GM21423 (cell line): Measurements from ENCODE around the gene NOS3.

Experiments used
- ATAC-seq: cut with Tn5 transposase; IDR thresholded peaks from one replicate; pipeline ENCODE4 v1.9.1; 2021; ENCODE audit warnings: mild to moderate bottlenecking, moderate library complexity; ENCODE audit not compliant: unreplicated experiment

The NOS3 gene

DNA sequence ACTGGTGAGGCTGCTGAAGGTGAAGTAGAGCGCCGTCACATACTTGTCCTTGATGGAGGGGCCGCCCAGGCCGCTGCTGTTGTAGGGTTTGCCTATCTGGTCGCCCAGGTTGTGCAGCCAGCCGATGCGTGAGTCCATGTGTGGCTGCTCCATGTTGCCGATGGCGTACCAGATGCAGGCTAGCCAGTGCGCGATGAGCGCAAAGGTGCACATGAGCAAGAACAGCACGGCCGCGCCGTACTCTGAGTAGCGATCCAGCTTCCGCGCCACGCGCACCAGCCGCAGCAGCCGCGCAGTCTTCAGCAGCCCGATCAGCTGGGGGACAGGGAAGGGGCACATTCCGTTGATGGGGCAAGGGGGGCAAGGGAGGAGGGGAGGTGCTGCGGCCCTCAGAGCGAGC is 39.3 kb upstream of the NOS3 start:
- ATAC-seq, result no peak

DNA sequence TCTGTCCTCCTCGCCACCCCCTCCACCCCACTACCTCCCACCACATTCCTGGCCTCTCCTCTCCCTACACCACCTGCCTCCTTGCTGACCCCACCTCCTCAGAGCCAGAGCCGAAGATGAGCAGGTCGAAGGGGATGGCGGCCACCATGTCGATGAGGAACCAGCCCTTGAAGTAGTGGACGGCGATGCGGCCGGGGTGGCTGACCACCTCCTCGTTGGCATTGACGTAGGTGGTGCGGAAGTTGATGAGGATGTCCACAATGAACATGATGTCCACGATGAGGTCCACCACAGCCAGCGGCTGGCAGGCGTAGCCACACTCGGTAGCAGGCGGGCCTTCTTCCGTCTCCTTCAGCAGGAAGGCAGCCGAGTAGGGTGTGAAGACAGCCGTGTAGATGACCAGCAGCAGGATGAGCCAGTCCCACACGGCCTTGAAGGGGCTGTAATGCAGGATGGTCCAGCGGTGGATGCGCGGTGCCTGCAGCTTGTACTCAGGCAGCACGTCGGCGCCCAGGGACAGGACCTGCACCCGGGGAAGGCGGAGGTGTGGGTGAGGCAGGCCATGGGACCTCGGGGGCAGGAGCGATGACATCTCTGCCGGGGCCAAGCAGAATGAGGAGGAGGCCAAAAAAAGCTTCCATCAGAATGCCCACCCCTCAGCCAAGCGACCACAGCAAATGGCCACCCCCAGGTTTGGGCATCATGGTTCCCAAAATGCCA is 38.3 kb upstream of the NOS3 start:
- no peak for ATAC-seq

DNA sequence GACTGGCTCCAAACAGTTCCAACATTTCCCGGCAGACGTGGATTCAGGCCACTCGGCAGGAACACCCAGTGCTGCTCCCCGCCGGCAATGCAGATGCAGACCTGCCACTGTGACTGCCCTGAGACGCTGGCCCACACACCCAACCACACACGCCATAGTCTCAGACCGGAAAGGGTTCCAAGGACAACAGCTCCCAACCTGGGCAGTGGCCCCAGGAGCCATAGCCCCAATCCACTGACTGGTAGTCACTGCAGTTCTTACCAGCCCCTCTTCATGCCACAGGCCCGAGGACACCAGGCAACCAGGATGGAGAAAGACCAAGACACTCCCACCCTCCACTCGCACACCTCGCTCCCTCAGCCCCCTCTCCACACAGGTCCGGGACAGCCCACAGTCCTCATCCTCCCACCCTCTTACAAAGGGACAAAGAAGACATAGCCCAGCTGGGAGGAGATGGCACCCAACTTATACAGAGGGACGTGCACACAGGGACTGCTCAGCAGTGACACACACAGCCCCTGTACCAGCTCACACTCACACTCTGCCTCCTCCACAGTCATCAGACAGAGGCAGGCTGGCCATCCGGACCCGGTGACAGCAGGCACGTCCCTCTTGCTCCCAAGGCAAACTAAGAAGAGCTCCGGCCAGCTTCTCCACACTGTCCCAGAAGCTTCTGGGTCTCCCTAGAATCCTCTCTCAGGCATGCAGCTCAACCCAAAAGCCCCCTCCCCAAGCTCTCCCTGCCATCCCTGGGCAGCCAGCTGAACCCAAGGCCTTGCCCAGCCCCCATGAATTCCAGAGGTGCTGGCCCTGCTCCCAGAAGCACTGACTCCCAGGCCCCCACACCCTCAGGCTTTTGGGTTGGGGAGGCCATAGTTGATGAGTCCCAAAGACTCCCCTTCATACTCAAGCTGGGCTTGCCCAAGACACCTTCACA is 37.5 kb upstream of the NOS3 start:
- no peak for ATAC-seq

DNA sequence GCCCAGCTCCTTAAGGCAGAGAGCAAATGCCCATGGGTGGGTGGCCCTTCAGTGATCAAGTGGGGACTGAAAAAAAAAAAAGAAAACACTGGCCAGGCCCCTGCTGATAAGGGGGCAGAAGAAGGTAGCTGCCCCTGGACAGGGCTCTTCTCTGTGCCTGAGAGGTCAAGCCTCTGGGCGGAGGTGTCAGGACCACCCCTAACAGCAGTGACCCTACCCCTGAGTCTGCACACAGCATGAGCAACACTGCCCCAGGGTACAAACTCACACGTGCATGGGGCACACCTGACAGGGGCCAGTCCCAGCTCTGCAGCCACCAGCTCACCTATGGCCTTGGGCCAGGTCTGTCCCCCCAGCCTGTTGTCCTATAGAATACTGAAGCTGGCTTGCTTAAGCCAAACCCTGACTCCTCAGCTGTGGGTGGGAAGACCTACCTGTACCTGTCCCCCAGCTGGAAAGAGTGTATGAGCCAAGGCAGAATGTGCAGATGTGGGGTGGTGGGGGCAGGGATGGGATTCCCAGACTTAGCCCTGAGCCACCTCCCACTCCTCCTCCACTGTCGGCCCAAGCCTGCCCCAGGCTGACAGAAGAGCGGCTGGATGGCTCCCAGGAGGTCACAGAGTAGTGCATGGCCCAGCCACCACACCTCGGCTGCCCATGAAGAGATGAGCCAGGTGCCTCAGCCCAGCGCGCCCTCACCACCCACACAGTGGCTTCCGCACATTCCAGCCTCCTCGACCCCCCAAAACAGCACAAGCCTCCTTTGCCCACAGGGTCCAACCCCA is 36.4 kb upstream of the NOS3 start:
- no peak for ATAC-seq

DNA sequence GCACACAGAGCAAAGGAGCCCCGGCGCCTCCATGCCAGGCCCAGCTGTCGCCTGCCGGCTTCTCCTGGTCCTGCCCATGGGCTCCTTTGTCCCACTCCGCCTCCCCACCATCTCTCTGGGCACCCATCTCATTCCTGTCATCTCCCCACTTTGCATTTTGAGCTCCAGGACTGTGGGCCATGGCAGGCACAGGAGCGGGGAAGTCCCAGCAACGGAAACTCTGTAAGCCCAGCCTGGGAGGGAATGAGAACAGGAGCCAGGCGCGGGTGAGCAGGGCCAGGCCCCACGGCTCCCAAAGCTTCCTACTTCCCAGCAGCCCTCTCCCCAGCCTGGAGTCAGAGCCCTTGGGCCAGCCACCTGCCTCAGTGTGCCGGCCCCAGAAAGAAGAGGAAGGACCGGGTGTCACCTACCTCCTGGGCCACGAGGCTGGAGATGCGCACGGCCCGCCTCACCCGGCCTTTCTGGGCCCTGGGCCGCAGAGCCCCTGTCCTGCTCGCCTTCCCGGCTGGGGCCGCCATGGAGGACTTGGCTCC is 35.8 kb upstream of the NOS3 start:
- ATAC-seq, result no peak

DNA sequence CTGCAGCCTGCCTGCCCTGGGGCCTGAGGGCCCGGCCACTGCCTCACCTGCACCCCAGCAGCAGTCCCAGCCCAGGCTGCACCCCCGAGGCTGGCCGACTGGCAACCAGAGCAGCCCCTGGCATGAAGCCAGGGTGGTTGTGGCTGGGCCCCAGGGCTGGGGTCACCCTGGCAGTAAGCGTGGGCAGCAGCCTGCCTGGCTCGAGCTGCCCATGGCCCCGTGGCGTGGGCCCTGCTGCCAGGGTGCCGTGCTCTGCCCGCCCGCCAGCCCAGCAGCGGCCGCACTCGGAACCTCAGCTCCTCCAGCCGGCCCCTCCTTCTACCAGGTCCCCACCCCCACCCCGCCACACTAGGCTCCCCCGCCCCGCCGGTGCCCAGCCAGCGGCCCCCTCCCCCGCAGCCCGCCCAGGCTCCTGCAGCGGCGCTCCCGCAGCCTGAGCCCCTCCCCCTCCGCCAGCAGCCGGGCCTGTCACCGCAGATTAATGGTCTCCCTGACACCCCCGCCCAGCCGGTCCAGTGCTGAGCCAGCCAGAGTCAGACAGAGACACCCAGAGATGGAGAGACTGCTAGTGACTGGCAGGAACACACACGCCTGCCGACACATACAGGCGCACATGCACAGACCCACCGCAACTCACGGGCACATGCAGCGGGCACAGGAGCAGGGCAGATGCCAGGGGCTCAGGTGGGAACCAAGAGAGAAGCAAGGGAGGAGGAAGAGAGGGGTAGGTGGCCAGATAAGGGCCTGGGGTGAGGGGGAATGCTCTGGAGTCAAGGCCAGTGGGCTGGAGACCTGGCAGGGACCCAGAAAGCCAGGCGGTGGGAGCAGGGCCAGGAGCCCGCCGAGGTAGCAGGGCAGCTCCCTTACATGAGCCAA is 35.1 kb upstream of the NOS3 start:
- ATAC-seq, result no peak

DNA sequence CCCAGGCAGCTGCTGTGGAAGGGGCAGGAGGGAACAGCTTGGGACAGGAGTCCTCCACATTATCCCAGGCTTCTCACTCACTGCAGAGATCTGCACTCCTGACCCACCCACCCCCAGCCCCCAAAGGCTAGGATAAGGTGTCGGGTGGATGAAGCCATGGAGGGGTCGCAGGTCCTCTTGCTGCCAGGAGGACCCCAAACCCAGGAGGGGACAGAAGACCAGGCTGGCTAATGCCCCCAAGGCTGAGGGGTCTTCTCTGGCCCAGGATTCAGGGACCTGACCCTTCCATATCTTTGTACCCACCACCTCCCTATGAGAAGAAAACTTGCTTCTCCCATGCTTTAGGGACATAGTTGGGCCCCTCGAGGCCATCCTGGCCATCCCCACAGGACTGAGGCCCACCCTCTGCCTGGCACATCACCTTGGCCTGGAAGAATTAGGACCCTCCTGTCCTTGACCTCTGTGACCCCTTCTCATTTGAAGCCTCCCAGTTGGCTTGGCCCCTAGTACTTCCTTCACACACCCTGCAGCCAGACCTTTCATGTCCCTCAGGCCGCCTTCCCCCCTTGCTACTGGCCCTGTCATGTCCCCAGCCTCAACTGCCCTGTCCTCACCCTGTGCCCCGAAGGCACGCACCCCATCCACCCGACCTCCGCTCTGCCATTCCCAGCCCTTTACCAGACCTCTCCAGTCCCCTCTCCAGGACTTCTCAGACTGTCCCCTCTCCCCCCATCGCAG is 34.3 kb upstream of the NOS3 start:
- ATAC-seq, result no peak

DNA sequence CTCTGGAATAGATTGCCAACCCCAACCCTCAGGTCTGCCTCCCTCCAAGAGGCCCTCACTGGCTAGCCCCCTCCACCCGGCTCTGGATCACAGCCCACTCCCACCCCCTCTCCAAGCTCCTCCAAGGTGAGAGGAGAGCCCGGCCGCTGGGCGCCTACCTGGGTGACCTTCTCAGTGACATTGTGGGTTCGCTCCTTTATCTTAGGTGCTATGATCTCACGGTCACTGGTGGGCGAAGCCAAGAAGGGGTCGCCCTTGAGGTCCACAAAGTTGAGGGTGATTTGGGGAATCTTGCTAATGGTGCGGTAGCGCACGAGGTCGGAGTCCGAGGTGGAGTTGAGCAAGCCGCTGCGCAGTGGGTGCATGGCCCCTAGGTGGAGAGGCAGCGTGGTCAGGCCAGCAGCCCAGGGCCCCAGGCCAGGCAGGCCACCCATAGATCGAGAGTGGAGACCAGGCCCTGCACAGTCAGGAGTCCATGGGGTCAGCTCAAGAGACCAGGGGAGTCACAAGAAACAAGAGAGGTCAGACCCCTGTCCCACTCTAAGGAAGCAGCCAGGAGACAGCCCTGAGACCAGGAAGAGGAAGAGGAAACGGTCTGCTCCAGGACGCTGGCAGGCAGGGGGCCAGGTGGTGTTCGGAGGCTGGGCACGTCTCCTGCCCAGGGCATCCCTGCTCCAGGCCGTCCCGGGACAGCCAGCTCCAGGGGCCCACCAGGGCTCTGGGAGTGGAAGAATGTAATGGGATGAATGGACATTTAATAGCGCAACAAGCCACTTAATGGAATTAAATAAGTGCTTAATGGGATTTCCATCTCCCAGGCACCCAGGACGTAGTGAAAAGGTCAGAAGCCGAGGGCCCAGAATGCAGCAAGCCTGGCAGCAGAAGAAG is 33.4 kb upstream of the NOS3 start:
- no peak for ATAC-seq

DNA sequence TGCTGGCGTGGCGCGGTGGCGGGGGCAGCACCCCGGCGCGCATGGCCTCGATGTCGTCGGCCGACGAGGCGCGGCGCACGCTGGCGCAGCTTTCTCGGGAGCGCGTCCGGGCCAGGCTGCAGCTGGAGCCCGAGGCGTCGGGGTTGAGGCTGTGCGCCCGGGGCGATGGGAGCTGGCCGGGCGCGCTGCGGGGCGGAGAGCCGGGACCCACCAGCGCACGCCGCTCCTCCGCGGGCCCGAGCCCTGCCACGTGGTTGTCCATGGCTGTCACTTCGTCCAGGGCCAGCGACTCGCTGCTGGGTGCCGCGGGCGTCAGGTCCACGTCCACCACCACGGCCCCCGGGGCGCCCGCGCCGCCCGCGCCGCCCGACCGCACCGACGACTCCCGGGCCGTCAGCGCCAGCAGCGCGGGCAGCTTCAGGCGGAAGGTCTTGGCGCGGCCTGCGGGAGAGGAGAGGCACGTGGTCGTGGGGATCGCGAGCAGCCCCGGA is 32.7 kb upstream of the NOS3 start:
- ATAC-seq, result no peak

DNA sequence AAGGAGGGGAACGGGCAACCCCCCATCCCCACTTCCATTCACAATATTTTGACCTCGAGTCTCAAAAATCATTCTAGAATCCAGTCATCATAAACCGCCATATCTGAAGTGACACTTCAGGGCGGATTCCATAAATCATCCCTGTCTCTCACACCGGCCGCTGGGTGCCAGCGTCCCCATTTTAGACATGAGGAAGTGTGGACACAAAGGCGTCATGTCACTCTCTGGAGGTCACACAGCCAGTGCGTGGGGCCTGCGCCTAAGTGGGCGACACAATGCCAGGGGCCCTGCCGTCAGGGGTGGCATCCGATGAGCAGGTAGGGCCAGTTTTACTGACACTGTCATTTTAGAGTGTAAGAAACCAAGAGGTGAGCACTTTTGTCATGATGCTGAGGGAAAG is 32.2 kb upstream of the NOS3 start:
- no peak for ATAC-seq

DNA sequence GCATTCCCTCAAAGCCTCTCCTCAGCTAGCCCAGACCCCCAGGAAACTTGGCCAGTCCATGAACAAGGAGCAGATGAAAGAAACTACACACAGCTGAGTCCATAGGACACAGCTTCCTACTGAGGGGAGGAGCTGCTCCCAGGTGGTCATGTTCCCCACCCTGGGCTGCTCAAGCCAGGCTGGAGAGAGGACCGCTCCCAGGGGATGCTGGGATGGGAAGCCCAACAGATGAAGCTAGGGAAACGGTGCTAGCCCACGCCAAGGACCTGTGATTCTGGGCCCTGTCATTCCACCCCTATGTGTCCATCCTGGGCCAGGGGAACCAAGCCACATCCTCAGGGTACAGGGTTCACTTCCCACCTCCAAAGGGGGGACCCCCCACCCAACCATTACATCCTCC is 31.7 kb upstream of the NOS3 start:
- no peak for ATAC-seq

DNA sequence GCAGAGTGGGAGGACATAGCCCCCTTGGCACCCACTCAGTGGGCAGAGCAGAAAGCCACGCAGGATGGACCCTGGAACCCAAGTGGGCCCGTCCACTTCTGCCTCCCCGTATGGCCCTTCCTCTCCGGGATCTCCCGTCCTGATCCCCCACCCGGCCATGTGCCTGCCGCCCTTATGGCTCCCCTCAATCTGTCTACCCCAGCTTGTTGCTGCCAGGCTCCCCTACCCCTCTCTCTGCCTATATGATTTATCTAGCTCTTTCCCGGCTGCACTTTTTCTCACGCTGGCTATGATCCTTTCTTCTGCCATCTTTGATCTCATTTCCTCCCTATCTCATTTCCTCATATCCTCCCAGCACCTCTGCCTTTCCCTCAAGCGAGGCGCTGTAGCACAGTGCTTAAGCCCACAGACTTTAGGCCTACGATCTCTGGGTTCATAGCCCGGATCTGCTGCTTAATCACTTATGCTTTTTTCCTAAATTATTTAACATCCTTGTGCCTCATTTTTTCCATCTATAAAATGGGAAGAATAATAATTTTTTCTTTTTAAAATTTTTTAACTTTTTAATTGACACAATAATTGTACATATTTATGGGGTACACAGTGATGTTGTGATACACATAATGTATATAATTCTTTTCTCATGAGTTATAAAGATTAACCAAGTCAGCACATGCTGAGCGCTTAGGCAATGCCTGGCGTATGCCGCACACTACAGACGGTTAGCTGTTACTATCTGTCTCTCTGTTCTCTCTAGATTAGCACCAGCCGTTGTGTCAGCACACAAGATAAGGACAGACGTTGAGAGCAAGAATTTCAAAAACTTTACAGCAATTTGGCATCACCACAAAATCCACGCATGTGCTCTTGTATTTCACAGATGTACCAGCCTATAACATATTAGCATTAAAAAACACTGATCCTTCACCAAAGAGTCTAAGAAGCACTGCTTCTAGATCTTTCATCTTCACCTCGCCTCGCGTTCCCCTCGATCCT is 30.8 kb upstream of the NOS3 start:
- no peak for ATAC-seq

DNA sequence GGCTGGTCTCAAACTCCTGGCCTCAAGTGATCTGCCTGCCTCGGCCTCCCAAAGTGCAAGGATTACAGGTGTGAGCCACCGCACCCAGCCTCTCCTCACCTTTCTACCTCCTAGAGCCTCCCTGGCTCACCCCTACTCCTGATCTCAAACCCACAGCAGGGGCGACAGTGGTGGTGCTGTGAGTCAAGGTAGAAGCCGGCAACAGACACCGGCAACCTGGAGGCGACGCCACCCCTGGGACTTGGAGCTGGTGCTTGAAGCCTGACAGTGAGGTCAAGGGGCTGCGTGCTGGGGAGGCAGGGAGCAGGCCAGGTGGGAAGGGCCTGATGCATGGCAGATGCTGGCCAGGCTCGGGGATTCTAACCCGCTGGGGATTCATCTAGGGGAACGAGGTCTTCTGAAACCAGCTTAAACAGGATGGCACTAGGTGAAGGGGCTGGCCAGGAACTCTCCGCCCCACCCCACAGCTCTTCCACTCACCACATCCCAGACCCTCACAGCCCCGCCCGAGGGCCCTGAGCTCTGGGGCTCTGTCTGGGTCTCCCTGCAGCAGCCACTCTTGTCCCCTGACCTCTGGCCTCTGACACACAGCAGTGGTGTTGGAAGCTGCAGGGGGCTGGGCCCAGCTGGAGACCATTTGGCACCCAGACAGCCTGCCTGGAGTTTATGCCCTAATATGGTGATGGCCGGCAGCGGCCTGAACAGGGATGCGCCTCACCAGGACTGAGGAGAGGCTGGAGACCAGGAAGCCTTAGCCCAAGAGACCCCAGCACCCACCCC is 29.1 kb upstream of the NOS3 start:
- no peak for ATAC-seq

DNA sequence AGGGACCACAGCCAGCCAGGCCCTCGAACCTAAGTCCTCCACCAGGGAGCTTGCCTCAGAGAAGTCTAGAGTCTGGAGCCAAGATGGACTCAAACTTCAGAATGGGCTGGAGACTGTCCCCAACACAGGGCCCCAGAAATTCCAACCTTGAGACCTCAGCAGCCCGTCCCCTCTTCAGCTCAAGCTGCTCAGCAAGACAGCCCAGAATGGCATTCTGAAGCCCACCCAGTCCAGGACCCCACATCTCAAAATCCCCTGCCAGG is 28.6 kb upstream of the NOS3 start:
- ATAC-seq, result no peak

DNA sequence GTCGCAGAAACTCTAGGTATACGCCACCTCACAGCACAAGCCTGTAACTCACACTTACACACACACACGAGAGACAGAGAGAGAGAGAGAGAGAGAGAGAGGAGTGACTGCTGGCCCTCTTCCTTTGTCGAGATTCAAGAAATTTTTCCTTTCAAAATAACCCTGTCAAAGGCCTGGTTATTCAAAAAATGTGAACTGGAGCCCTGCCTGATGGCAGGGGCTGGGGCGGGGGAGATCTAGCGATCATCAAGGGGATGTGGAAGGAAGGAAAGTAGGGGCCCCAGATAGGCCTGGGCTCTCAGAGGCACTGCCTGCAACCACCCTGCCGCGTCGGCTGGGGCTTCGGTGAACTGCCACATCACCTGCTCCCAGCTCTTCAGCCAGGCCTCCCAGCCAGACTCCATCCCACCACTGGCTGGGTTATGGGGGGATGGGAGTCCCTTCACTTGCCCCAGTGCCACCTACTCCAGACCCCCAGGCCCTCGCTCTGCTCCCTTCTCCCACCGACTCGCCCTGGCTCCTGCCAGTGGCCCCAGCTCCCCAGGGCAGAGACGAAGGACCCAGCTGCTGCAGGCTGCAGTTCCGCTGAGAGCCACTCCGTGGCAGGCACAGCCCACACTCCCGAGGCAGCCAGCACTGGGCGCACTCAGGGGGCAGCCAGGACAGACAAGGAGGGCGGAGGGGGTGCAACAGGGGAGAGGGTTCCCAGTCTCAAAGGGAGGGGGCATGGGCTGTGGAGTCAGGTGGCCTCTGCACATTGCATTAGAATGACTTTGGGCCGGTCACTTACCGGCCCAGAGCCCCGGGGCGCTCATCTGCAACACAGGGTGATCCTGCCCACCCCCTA is 28.0 kb upstream of the NOS3 start:
- ATAC-seq, result no peak
